GM18858 (cell line): ENCODE data around the gene IFITM10.

Source experiments
- ATAC-seq: cut with Tn5 transposase; IDR thresholded peaks from one replicate; pipeline ENCODE4 v1.9.1; 2021; ENCODE audit not compliant: unreplicated experiment

Gene IFITM10

GRCh38 chr11:1719781-1720180 is 30.6 kb downstream of the IFITM10 start:
- ATAC-seq: no peak

- ATAC-seq: no peak
Observed at GRCh38 chr11:1718326-1718725, 32.1 kb downstream of the IFITM10 start.

- ATAC-seq: no peak
Observed at GRCh38 chr11:1717745-1718144, 32.6 kb downstream of the IFITM10 start.

GRCh38 chr11:1714908-1715885 is 35.2 kb downstream of the IFITM10 start:
- ATAC-seq: no peak

- ATAC-seq: no peak
Observed at GRCh38 chr11:1708716-1709115, 41.7 kb downstream of the IFITM10 start.

- ATAC-seq: no peak
Observed at GRCh38 chr11:1707751-1708150, 42.6 kb downstream of the IFITM10 start.

GRCh38 chr11:1706634-1707400 is 43.6 kb downstream of the IFITM10 start:
- ATAC-seq: no peak

- no peak for ATAC-seq
Observed at GRCh38 chr11:1705126-1706052, 45.0 kb downstream of the IFITM10 start.

GRCh38 chr11:1703146-1703545 is 47.2 kb downstream of the IFITM10 start:
- ATAC-seq: no peak

- ATAC-seq: no peak
Observed at GRCh38 chr11:1702506-1702905, 47.9 kb downstream of the IFITM10 start.

- no peak for ATAC-seq
Observed at GRCh38 chr11:1701091-1701807, 49.1 kb downstream of the IFITM10 start.

- no peak for ATAC-seq
Observed at GRCh38 chr11:1699771-1700170, 50.6 kb downstream of the IFITM10 start.

GRCh38 chr11:1696608-1697570 is 53.5 kb downstream of the IFITM10 start, which contains the start of gene KRTAP5-6:
KRTAP5-6 (plus strand) TSS chr11:1697195; CDS start chr11:1697246, 51 bp downstream.
- no peak for ATAC-seq

- ATAC-seq: no peak
Observed at GRCh38 chr11:1695548-1696108, 54.8 kb downstream of the IFITM10 start.

GRCh38 chr11:1694846-1695547 is 55.4 kb downstream of the IFITM10 start:
- ATAC-seq: no peak

GRCh38 chr11:1694064-1694845 is 56.1 kb downstream of the IFITM10 start:
- ATAC-seq: no peak
